Panc1 (cell line): Measurements from ENCODE around the gene UBASH3B. TPM values are rescaled to one million over a fixed set of nuclear protein-coding genes. Genes with fewer than 3 reads are reported as not detected.
A peak's percentile ranks its signal among the peaks of the same experiment; 100 is the strongest.

Source experiments
- ATAC-seq: fragments of 200-7000 bp; cut with Tn5 transposase; 2 replicates; pipeline ENCODE4 v1.9.1; 2020; ENCODE audit warnings: mild to moderate bottlenecking, moderate library complexity
- BruUV-seq: library from RNA; stranded (reverse); fragments of 400-500 nt; replicated peaks from 2 replicates; lab custom pipeline; 2021; lab: Mats Ljungman, UMichigan
- CTCF ChIA-PET: fragments of 300-600 bp; sonication (Branson Sonifier 250); formaldehyde crosslinking; loops from one replicate; lab custom pipeline; 2022; ENCODE audit warnings: antibody characterized with exemption; lab: Charles Lee
- POLR2A ChIA-PET: fragments of 300-600 bp; sonication (Branson Sonifier 250); formaldehyde crosslinking; loops from one replicate; lab custom pipeline; 2022; ENCODE audit warnings: antibody characterized with exemption; lab: Charles Lee
- DNase-seq: peaks from one replicate; pipeline ENCODE4 v3.0.0-alpha.2; 2010; ENCODE audit warnings: low read depth, low spot score
- H3K27ac ChIP-seq: 2 replicates; pipeline ENCODE4 v1.5.1; 2011; ENCODE audit warnings: mild to moderate bottlenecking, low read length, inconsistent platforms
- H3K27me3 ChIP-seq: fragments of 200-500 bp; sonication (Bioruptor generic); 2 replicates; pipeline ENCODE4 v1.6.0; 2014; ENCODE audit warnings: low read length, inconsistent platforms; ENCODE audit not compliant: control insufficient read depth, insufficient read depth
- H3K36me3 ChIP-seq: fragments of 200-500 bp; sonication (Bioruptor generic); 2 replicates; pipeline ENCODE4 v1.5.1; 2014; ENCODE audit warnings: inconsistent platforms, mild to moderate bottlenecking, low read length, moderate library complexity; ENCODE audit not compliant: control insufficient read depth, insufficient read depth
- H3K4me1 ChIP-seq: 2 replicates; pipeline ENCODE4 v1.5.1; 2011; ENCODE audit warnings: inconsistent platforms, mild to moderate bottlenecking, low read length, moderate library complexity; ENCODE audit not compliant: control insufficient read depth, insufficient read depth
- H3K4me3 ChIP-seq, 2 experiments: 2 replicates each; pipeline ENCODE4 v1.5.1; 2011 to 2012; ENCODE audit warnings: low read depth in 2 of 2, low read length in 2 of 2, mild to moderate bottlenecking in 2 of 2, inconsistent platforms in 1 of 2, moderate library complexity in 1 of 2
- H3K9me3 ChIP-seq: fragments of 200-500 bp; sonication (Bioruptor generic); 2 replicates; pipeline ENCODE4 v1.5.1; 2014; ENCODE audit warnings: low read depth, mild to moderate bottlenecking, inconsistent platforms, low read length, moderate library complexity; ENCODE audit not compliant: control insufficient read depth, insufficient read depth
- POLR2AphosphoS5 ChIP-seq: IDR thresholded peaks from 2 replicates; pipeline ENCODE4 v1.6.1; 2012; ENCODE audit warnings: mild to moderate bottlenecking, low read depth, low read length, moderate library complexity
- SIN3A ChIP-seq: IDR thresholded peaks from 2 replicates; pipeline ENCODE4 v1.6.1; 2012; ENCODE audit warnings: low read depth, mild to moderate bottlenecking, low read length, moderate library complexity, borderline replicate concordance; ENCODE audit not compliant: insufficient read depth
- TCF7L2 ChIP-seq: IDR thresholded peaks from 2 replicates; pipeline ENCODE4 v1.6.1; 2011; ENCODE audit warnings: mild to moderate bottlenecking, low read depth, low read length, inconsistent platforms
- in situ Hi-C: cut with HindIII; loops from 2 replicates; pipeline ENCODE4 v1.10.0; 2016; ENCODE audit warnings: low sequenced_read_pairs, low pct_unique_long_range_greater_than_20kb
- intact Hi-C: fragments of 100-400 bp; cut with micrococcal nuclease; formaldehyde crosslinking; loops from one replicate; pipeline ENCODE4 v1.10.0; 2022; ENCODE audit not compliant: unreplicated experiment
- total RNA-seq: library from RNA; stranded (reverse); gene quantifications from one replicate; pipeline ENCODE4 v1.2.1, GENCODE V29; 2021; ENCODE audit not compliant: unreplicated experiment
- TF ChIP-seq, protein P1 (sequence below), 2 experiments: IDR thresholded peaks; 2 replicates each; pipeline ENCODE4 v1.6.1; 2011 to 2012; ENCODE audit warnings: low read depth in 2 of 2, control low read depth in 1 of 2, low read length in 1 of 2, mild to moderate bottlenecking in 1 of 2, moderate library complexity in 1 of 2; ENCODE audit not compliant: insufficient read depth in 1 of 2
- TF ChIP-seq, protein P2 (sequence below): fragments of 450-650 bp; IDR thresholded peaks from 2 replicates; pipeline ENCODE4 v1.5.1; 2017; ENCODE audit warnings: mild to moderate bottlenecking

Gene UBASH3B
- total RNA-seq, 1 experiment from 2014 or later: 55.1 TPM

DNA sequence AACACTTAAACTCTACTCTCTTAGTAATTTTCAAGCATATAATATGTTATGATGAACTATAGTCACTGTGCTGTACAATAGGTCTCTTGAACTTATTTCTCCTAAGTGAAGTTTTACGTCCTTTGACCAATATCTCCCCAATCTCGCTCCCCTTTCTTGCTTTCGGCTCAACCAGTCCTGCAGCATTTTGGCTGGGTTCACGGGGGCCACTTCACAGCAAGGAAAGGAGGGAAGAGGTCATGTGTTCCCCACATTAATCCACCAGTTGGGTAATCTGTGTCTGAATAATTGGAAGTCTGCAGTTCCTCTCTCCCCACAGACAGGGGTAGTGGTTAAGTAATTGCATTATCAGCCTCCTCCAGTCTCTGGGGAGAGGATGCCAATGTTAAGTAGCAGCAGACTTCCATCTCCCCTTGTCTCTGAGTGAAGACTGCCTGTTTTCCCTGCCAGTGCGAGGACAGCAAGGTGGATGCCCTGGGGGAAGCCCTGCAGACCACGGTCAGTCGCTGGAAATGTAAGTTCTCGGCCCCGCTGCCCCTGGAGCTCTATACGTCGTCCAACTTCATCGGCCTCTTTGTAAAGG lies 123.6 kb downstream of the UBASH3B start:
- H3K27ac ChIP-seq: no peak overlapping the region
- no peak for DNase-seq
- TF ChIP-seq SIN3A: no peak
- TF ChIP-seq, protein P1, sequence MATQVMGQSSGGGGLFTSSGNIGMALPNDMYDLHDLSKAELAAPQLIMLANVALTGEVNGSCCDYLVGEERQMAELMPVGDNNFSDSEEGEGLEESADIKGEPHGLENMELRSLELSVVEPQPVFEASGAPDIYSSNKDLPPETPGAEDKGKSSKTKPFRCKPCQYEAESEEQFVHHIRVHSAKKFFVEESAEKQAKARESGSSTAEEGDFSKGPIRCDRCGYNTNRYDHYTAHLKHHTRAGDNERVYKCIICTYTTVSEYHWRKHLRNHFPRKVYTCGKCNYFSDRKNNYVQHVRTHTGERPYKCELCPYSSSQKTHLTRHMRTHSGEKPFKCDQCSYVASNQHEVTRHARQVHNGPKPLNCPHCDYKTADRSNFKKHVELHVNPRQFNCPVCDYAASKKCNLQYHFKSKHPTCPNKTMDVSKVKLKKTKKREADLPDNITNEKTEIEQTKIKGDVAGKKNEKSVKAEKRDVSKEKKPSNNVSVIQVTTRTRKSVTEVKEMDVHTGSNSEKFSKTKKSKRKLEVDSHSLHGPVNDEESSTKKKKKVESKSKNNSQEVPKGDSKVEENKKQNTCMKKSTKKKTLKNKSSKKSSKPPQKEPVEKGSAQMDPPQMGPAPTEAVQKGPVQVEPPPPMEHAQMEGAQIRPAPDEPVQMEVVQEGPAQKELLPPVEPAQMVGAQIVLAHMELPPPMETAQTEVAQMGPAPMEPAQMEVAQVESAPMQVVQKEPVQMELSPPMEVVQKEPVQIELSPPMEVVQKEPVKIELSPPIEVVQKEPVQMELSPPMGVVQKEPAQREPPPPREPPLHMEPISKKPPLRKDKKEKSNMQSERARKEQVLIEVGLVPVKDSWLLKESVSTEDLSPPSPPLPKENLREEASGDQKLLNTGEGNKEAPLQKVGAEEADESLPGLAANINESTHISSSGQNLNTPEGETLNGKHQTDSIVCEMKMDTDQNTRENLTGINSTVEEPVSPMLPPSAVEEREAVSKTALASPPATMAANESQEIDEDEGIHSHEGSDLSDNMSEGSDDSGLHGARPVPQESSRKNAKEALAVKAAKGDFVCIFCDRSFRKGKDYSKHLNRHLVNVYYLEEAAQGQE (IDR thresholded peaks at IDR 0.05; ENCODE audit: insufficient read depth in 1 of 2, low read depth in 2 of 2, low read length in 1 of 2): no peak
- no peak for TF ChIP-seq TCF7L2
- TF ChIP-seq, protein P2, sequence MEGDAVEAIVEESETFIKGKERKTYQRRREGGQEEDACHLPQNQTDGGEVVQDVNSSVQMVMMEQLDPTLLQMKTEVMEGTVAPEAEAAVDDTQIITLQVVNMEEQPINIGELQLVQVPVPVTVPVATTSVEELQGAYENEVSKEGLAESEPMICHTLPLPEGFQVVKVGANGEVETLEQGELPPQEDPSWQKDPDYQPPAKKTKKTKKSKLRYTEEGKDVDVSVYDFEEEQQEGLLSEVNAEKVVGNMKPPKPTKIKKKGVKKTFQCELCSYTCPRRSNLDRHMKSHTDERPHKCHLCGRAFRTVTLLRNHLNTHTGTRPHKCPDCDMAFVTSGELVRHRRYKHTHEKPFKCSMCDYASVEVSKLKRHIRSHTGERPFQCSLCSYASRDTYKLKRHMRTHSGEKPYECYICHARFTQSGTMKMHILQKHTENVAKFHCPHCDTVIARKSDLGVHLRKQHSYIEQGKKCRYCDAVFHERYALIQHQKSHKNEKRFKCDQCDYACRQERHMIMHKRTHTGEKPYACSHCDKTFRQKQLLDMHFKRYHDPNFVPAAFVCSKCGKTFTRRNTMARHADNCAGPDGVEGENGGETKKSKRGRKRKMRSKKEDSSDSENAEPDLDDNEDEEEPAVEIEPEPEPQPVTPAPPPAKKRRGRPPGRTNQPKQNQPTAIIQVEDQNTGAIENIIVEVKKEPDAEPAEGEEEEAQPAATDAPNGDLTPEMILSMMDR: no peak
- no peak for TF ChIP-seq POLR2AphosphoS5
- H3K36me3 ChIP-seq: no peaks in the 10 kb centered on the region
- intact Hi-C loops (no loop called here), in situ Hi-C loops (no loop called here)
- no peaks in the 10 kb centered on the region for H3K4me1 ChIP-seq
- H3K27me3 ChIP-seq: no peaks in the 10 kb centered on the region
- no peak for ATAC-seq
- ChIA-PET CTCF (no interaction called here), POLR2A (no interaction called here)
- BruUV-seq: no TSS peak
- H3K9me3 ChIP-seq: no peaks in the 10 kb centered on the region
- H3K4me3 ChIP-seq: no peak overlapping the region

DNA sequence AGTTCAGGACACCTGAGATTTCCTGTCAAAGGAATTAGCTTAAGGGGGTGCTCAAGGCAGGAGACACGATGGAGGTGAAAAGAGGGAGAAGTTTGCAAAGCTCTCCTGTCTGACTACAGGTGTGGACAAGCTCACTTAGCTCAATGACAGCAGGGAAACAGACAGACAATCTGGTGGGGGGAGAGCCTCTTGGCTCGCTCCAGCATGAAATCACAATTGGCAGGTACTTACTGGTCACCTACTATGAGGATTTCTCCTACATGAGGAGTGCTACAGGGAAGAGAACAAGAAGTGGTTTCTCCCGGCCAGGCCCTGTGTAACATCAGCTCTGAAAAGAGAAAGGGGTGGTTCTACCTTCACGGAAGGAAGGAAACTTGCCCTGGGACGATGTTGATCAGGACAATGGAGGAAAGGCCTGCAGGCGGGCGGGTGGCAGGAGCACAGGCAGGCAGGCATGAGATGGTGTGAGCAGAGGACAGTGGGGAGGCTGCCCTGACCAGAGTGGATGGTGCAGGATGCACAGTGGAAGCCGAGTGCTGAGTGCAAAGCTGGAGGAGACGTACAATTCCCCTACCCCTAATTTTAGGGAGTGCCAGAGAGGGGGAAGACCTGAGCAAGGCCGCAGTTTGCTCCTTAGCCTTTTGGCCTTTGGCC lies 124.9 kb downstream of the UBASH3B start:
- no peak for DNase-seq
- Histone ChIP-seq H3K9me3 (no peaks in the 10 kb centered on the region), H3K4me3 (no peak overlapping the region), H3K36me3 (no peaks in the 10 kb centered on the region), H3K4me1 (no peaks in the 10 kb centered on the region), H3K27me3 (no peaks in the 10 kb centered on the region), H3K27ac (no peak overlapping the region)
- intact Hi-C loops: loop anchor here (2.0 kb wide), 1 partner anchor 72 kb away; no protein-coding TSS in a partner anchor
- ChIA-PET POLR2A (no interaction called here), CTCF (interaction anchor here (0.6 to 2.1 kb wide), 4 partner anchors 141 to 152 kb away, joined by 3 to 16 read pairs (median 4); no protein-coding TSS in a partner anchor)
- BruUV-seq: no TSS peak
- in situ Hi-C loops: no loop called here
- peak; percentile 20; the same call in 1 of the 2 replicates for ATAC-seq
- TF ChIP-seq SIN3A (no peak), POLR2AphosphoS5 (no peak), TCF7L2 (no peak)
- TF ChIP-seq, protein P1 (IDR thresholded peaks at IDR 0.05; ENCODE audit: insufficient read depth in 1 of 2, low read depth in 2 of 2, low read length in 1 of 2): no peak
- TF ChIP-seq, protein P2: no peak
